SK-N-SH treated with all-trans-retinoic acid at 6 μM for 48 hours (cell line): ENCODE results near the gene NPTX1.

Source experiments
- CSDC2 ChIP-seq: fragments of 250-450 bp; sonication (Bioruptor Pico); IDR thresholded peaks from 2 replicates; pipeline ENCODE4 v1.5.0; 2020; ENCODE audit warnings: mild to moderate bottlenecking, moderate library complexity
- PATZ1 ChIP-seq: fragments of 250-450 bp; sonication (Bioruptor Pico); IDR thresholded peaks from 2 replicates; pipeline ENCODE4 v1.8.0; 2020; ENCODE audit warnings: mild to moderate bottlenecking, moderate library complexity, borderline replicate concordance
- RARB ChIP-seq: fragments of 250-450 bp; sonication (Bioruptor Pico); IDR thresholded peaks from 2 replicates; pipeline ENCODE4 v1.8.0; 2021; ENCODE audit warnings: mild to moderate bottlenecking, moderate library complexity
- TOX ChIP-seq: fragments of 250-450 bp; sonication (Bioruptor Pico); IDR thresholded peaks from 2 replicates; pipeline ENCODE4 v1.8.0; 2021; ENCODE audit warnings: mild to moderate bottlenecking, moderate library complexity, borderline replicate concordance
- ZFP3 ChIP-seq: fragments of 250-450 bp; sonication (Bioruptor Pico); IDR thresholded peaks from 2 replicates; pipeline ENCODE4 v1.5.0; 2020; ENCODE audit warnings: mild to moderate bottlenecking, moderate library complexity
- ZNF8 ChIP-seq: fragments of 450-650 bp; formaldehyde crosslinking; IDR thresholded peaks from 2 replicates; pipeline ENCODE4 v1.5.0; 2020; ENCODE audit warnings: mild to moderate bottlenecking, moderate library complexity

GRCh38 chr17:80422276-80422675 lies 54.1 kb downstream of the NPTX1 start:
- TF ChIP-seq PATZ1 (no peak), ZFP3 (CRISPR knock-in tag) (no peak), TOX (no peak), CSDC2 (CRISPR knock-in tag) (no peak), RARB (CRISPR knock-in tag) (no peak), ZNF8 (CRISPR knock-in tag) (no peak)
